ENCODE results near the gene GRID2.

GRCh38 chr4:93743635-93744034 is 1439.9 kb downstream of the GRID2 start:
- TF ChIP-seq CTCF (IDR thresholded peaks at IDR 0.05) (no peak), POLR2A (IDR thresholded peaks at IDR 0.05) (no peak)

Data from thyroid gland (tissue), 4 donors.